ENCODE results near the gene PFKFB4. TPM values are rescaled to one million over a fixed set of nuclear protein-coding genes. Genes with fewer than 3 reads are reported as not detected.

PFKFB4 gene
- total and polyA plus RNA-seq, 2 of the 4 experiments (the other 2 are of a cell fraction), result 16.9 to 17.0 TPM

- ATAC-seq (ENCODE audit: low read depth), result no peak
- Histone ChIP-seq H2BK5ac (ENCODE audit: low read depth, low read length, poor library complexity, severe bottlenecking) (no peak overlapping the region), H3K4ac (ENCODE audit: low read depth, low read length) (no peak overlapping the region), H3K4me1 (ENCODE audit: control insufficient read depth, insufficient read depth, low read length) (no peaks in the 10 kb centered on the region), H4K5ac (ENCODE audit: low read depth, low read length) (no peak overlapping the region), H3K9me3 (ENCODE audit: control insufficient read depth, insufficient read depth, low read length) (no peaks in the 10 kb centered on the region), H4K91ac (ENCODE audit: insufficient read depth, low read depth, low read length) (no peak overlapping the region), H3K14ac (replicated peaks; ENCODE audit: low read depth, low read length) (no peak overlapping the region), H3K27ac (ENCODE audit: insufficient read depth, low read length) (no peak overlapping the region), H3K18ac (ENCODE audit: low read depth, low read length) (no peak overlapping the region), H2AK9ac (replicated peaks; ENCODE audit: low read depth, low read length, poor library complexity) (peak overlapping the region; percentile 70), H3K56ac (ENCODE audit: extremely low read depth, insufficient read depth, low read length) (no peak overlapping the region), H2AK5ac (ENCODE audit: low read depth, low read length) (no peak overlapping the region), H3K9me1 (ENCODE audit: insufficient read depth, low read length) (no peaks in the 10 kb centered on the region), H3K23ac (ENCODE audit: low read depth, low read length) (no peak overlapping the region), H2BK120ac (ENCODE audit: low read depth, low read length) (no peak overlapping the region), H3K27me3 (ENCODE audit: control insufficient read depth, insufficient read depth, low read length) (no peaks in the 10 kb centered on the region), H2AFZ (replicated peaks; ENCODE audit: low read length, poor library complexity) (no peak overlapping the region), H2BK15ac (ENCODE audit: low read depth, low read length) (no peak overlapping the region), H4K20me1 (ENCODE audit: insufficient read depth, low read length) (no peaks in the 10 kb centered on the region; the same call in 1 of the 2 replicates), H3K79me1 (ENCODE audit: low read depth in 1 of 2, low read length in 2 of 2) (no peaks in the 10 kb centered on the region; a peak in 2 of 4 replicates), H3K4me2 (ENCODE audit: low read depth, low read length) (no peak overlapping the region), H3K4me3 (ENCODE audit: insufficient read depth, low read depth, low read length) (no peak overlapping the region), H4K8ac (ENCODE audit: low read depth in 2 of 2, low read length in 2 of 2) (no peak overlapping the region), H3K36me3 (ENCODE audit: control insufficient read depth, insufficient read depth, low read length) (peaks cover 49% of the 10 kb centered on the region), H2BK20ac (ENCODE audit: low read depth, low read length) (no peak overlapping the region), H3K9ac (ENCODE audit: low read depth, low read length) (no peak overlapping the region)
- WGBS, 2 experiments (ENCODE audit: extremely low coverage in 2 of 2, insufficient read length in 1 of 2), result 80% methylated on average over 2 of the region's 9 CpGs; no CpG with 5 or more reads in 1 of the 2 experiments
- intact Hi-C loops (cut with micrococcal nuclease), result no loop called here
- in situ Hi-C loops (cut with MboI; ENCODE audit: low sequenced_read_pairs), result loop anchor here (10.0 kb wide), 1 partner anchor 269 kb away; no protein-coding TSS in a partner anchor
- no peak for DNase-seq
- TF ChIP-seq NFE2L2 (IDR thresholded peaks at IDR 0.05; ENCODE audit: low read depth, low read length) (no peak), MAFK (IDR thresholded peaks at IDR 0.05; ENCODE audit: low read depth, low read length) (no peak), MAZ (IDR thresholded peaks at IDR 0.05; ENCODE audit: borderline replicate concordance, low read depth, low read length) (no peak)
- dilution Hi-C loops (cut with HindIII; ENCODE audit: low sequenced_read_pairs, unreplicated experiment), result no loop called here
- BruUV-seq (replicated peaks), result no TSS peak
- POLR2A ChIA-PET (ENCODE audit: unreplicated experiment), result no interaction called here
- CTCF ChIA-PET, result no interaction called here
Measured at GRCh38 chr3:48543271-48543866, 13.2 kb downstream of the PFKFB4 start.
